GM19372 (cell line): Measurements from ENCODE around the gene PHEX.
A peak's percentile ranks its signal among the peaks of the same experiment; 100 is the strongest.

Experiments used
- ATAC-seq: cut with Tn5 transposase; IDR thresholded peaks from one replicate; pipeline ENCODE4 v1.9.1; 2021; ENCODE audit warnings: mild to moderate bottlenecking, low read depth, moderate library complexity; ENCODE audit not compliant: unreplicated experiment

Gene PHEX

GRCh38 chrX:22032084-22032483 is at the start of gene PHEX:
Gene PHEX, plus strand, starts transcription at chrX:22032325. Its CDS starts 681 bp downstream, at chrX:22033006.
- no peak for ATAC-seq

- ATAC-seq: peak; percentile 51
Measured at GRCh38 chrX:21985332-21985777, 46.8 kb upstream of the PHEX start.

GRCh38 chrX:21986596-21986995 is 45.5 kb upstream of the PHEX start:
- ATAC-seq: no peak

GRCh38 chrX:21989384-21989783 is 42.7 kb upstream of the PHEX start:
- peak; percentile 47 for ATAC-seq

- ATAC-seq: no peak
Measured at GRCh38 chrX:21990832-21991231, 41.3 kb upstream of the PHEX start.

GRCh38 chrX:21991504-21991903 is 40.6 kb upstream of the PHEX start:
- ATAC-seq: no peak

GRCh38 chrX:21993265-21993664 is 38.9 kb upstream of the PHEX start:
- ATAC-seq: peak; percentile 62

GRCh38 chrX:21996872-21997455 is 35.2 kb upstream of the PHEX start:
- no peak for ATAC-seq

- ATAC-seq: no peak
Measured at GRCh38 chrX:21998037-21998436, 34.1 kb upstream of the PHEX start.

- ATAC-seq: no peak
Measured at GRCh38 chrX:22004866-22005265, 27.3 kb upstream of the PHEX start.

- no peak for ATAC-seq
Measured at GRCh38 chrX:22012051-22012450, 20.1 kb upstream of the PHEX start.

GRCh38 chrX:22012931-22013330 is 19.2 kb upstream of the PHEX start:
- no peak for ATAC-seq

GRCh38 chrX:22015139-22015750 is 16.9 kb upstream of the PHEX start:
- no peak for ATAC-seq

- no peak for ATAC-seq
Measured at GRCh38 chrX:22021751-22022324, 10.3 kb upstream of the PHEX start.

- ATAC-seq: no peak
Measured at GRCh38 chrX:22024577-22024976, 7.5 kb upstream of the PHEX start.

- no peak for ATAC-seq
Measured at GRCh38 chrX:22025751-22026150, 6.4 kb upstream of the PHEX start.

GRCh38 chrX:22026731-22027130 is 5.4 kb upstream of the PHEX start:
- no peak for ATAC-seq

- ATAC-seq: no peak
Measured at GRCh38 chrX:22032506-22032905, 381 bp downstream of the PHEX start.

- no peak for ATAC-seq
Measured at GRCh38 chrX:22033818-22034217, 1.7 kb downstream of the PHEX start.

GRCh38 chrX:22035236-22035635 is 3.1 kb downstream of the PHEX start:
- no peak for ATAC-seq

- no peak for ATAC-seq
Measured at GRCh38 chrX:22037225-22037624, 5.1 kb downstream of the PHEX start.

- no peak for ATAC-seq
Measured at GRCh38 chrX:22037911-22038537, 5.9 kb downstream of the PHEX start.
